Jurkat, Clone E6-1 (cell line): ENCODE data around the gene CNOT6.

Experiments used
- DNase-seq: peaks from one replicate; pipeline ENCODE4 v3.0.0-alpha.2; 2011; ENCODE audit warnings: low read depth, low spot score
- H3K4me3 ChIP-seq: 2 replicates; pipeline ENCODE4 v1.5.1; 2011; ENCODE audit warnings: mild to moderate bottlenecking, low read length, control low read depth, moderate library complexity

CNOT6 gene

GRCh38 chr5:180545248-180545647, 51.1 kb downstream of the CNOT6 start:
- no peak for DNase-seq

GRCh38 chr5:180548563-180548962, 54.4 kb downstream of the CNOT6 start:
- no peak overlapping the region for H3K4me3 ChIP-seq
- no peak for DNase-seq

More at GRCh38 chr5:180545248-180545647, 51.1 kb downstream of the CNOT6 start:
- no peak overlapping the region for H3K4me3 ChIP-seq

GRCh38 chr5:180553530-180553929, 59.4 kb downstream of the CNOT6 start:
- DNase-seq: no peak
- no peak overlapping the region for H3K4me3 ChIP-seq

- no peak overlapping the region for H3K4me3 ChIP-seq
- no peak for DNase-seq
Measured at GRCh38 chr5:180555168-180555921, 61.2 kb downstream of the CNOT6 start.

- DNase-seq: no peak
- H3K4me3 ChIP-seq: no peak overlapping the region
Measured at GRCh38 chr5:180557217-180557809, 63.1 kb downstream of the CNOT6 start.

GRCh38 chr5:180558232-180558631, 64.1 kb downstream of the CNOT6 start:
- H3K4me3 ChIP-seq: no peak overlapping the region
- no peak for DNase-seq

GRCh38 chr5:180563994-180564393, 69.8 kb downstream of the CNOT6 start:
- no peak for DNase-seq
- H3K4me3 ChIP-seq: no peak overlapping the region

GRCh38 chr5:180568914-180569313, 74.7 kb downstream of the CNOT6 start:
- no peak overlapping the region for H3K4me3 ChIP-seq
- DNase-seq: no peak

- no peak for DNase-seq
- H3K4me3 ChIP-seq: no peak overlapping the region
Measured at GRCh38 chr5:180575571-180575970, 81.4 kb downstream of the CNOT6 start.

- no peak overlapping the region for H3K4me3 ChIP-seq
- no peak for DNase-seq
Measured at GRCh38 chr5:180580681-180581080, 86.5 kb downstream of the CNOT6 start.

- no peak overlapping the region for H3K4me3 ChIP-seq
Measured at GRCh38 chr5:180583738-180584137, 89.6 kb downstream of the CNOT6 start.

GRCh38 chr5:180586204-180586603, 92.0 kb downstream of the CNOT6 start:
- no peak for DNase-seq
- no peak overlapping the region for H3K4me3 ChIP-seq

More at GRCh38 chr5:180583738-180584137, 89.6 kb downstream of the CNOT6 start:
- no peak for DNase-seq

- H3K4me3 ChIP-seq: no peak overlapping the region
- DNase-seq: no peak
Measured at GRCh38 chr5:180586870-180587269, 92.7 kb downstream of the CNOT6 start.

GRCh38 chr5:180589771-180590542, 95.8 kb downstream of the CNOT6 start:
- no peak for DNase-seq
- H3K4me3 ChIP-seq: no peak overlapping the region

- no peak for DNase-seq
- no peak overlapping the region for H3K4me3 ChIP-seq
Measured at GRCh38 chr5:180590543-180591310, 96.5 kb downstream of the CNOT6 start.

GRCh38 chr5:180591311-180591887, 97.2 kb downstream of the CNOT6 start, which contains the start of gene SCGB3A1:
Gene SCGB3A1 (minus strand): TSS chr5:180591499. CDS start chr5:180591462, 37 bp downstream.
- no peak within 1 kb of the TSS for H3K4me3 ChIP-seq
- no peak for DNase-seq

- H3K4me3 ChIP-seq: no peak overlapping the region
- DNase-seq: no peak
Measured at GRCh38 chr5:180592176-180592575, 98.0 kb downstream of the CNOT6 start.

GRCh38 chr5:180593446-180594206, 99.4 kb downstream of the CNOT6 start:
- H3K4me3 ChIP-seq: no peak overlapping the region
- no peak for DNase-seq
